GM12801 (cell line): Measurements from ENCODE around the gene ZBTB47.

ENCODE experiments used
- TF ChIP-seq, protein P1 (sequence below): IDR thresholded peaks from one replicate; pipeline ENCODE4 v1.5.1; 2011; ENCODE audit warnings: control low read depth; ENCODE audit not compliant: insufficient read length; ENCODE audit errors: extremely low read depth

ZBTB47 gene

GRCh38 chr3:42653560-42654330 is at the start of gene ZBTB47:
ZBTB47 (plus strand) TSS chr3:42653697; CDS start chr3:42658356, 4,659 bp downstream.
- TF ChIP-seq, protein P1, sequence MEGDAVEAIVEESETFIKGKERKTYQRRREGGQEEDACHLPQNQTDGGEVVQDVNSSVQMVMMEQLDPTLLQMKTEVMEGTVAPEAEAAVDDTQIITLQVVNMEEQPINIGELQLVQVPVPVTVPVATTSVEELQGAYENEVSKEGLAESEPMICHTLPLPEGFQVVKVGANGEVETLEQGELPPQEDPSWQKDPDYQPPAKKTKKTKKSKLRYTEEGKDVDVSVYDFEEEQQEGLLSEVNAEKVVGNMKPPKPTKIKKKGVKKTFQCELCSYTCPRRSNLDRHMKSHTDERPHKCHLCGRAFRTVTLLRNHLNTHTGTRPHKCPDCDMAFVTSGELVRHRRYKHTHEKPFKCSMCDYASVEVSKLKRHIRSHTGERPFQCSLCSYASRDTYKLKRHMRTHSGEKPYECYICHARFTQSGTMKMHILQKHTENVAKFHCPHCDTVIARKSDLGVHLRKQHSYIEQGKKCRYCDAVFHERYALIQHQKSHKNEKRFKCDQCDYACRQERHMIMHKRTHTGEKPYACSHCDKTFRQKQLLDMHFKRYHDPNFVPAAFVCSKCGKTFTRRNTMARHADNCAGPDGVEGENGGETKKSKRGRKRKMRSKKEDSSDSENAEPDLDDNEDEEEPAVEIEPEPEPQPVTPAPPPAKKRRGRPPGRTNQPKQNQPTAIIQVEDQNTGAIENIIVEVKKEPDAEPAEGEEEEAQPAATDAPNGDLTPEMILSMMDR, result no peak

- TF ChIP-seq, protein P1, result no peak
Measured at GRCh38 chr3:42605546-42606173, 47.8 kb upstream of the ZBTB47 start.

DNA sequence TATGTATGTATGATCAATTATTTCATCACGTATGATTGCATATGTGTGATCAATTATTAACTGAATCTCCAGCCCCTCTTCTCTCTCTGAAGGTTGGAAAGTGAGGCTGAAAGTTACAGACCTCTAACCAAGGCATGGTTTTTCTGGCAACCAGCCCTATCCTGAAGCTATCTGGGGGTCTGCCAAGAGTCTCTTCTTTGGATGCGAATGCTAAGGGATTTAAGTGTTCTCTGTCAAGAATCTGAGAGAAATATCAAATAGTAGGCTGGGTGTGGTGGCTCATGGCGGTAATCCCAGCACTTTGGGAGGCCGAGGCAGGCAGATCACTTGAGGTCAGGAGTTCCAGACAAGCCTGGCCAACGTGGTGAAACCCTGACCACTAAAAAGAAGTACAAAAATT is 44.9 kb upstream of the ZBTB47 start:
- TF ChIP-seq, protein P1, result no peak

- TF ChIP-seq, protein P1, result no peak
Measured at GRCh38 chr3:42610976-42611375, 42.5 kb upstream of the ZBTB47 start.

DNA sequence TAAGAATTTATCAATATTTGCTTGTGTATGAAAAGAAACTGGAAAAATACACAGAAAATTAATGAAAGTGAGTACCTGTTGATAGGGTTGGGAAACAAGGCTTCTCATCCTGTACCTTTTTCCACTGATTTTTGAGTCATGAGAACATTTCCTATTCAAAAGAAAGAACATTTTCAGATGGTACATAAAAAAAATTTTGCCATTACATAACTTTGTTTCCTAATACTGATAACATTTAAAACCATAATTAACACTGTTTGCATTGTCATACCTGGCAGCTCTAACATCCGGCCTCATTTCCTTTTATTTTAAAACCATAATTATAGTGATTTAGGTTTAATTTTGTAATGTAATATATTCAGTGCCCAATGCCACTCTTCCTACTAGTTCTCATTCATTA is 41.3 kb upstream of the ZBTB47 start:
- TF ChIP-seq, protein P1, result no peak

GRCh38 chr3:42612928-42613327 is 40.6 kb upstream of the ZBTB47 start:
- TF ChIP-seq, protein P1, result no peak

DNA sequence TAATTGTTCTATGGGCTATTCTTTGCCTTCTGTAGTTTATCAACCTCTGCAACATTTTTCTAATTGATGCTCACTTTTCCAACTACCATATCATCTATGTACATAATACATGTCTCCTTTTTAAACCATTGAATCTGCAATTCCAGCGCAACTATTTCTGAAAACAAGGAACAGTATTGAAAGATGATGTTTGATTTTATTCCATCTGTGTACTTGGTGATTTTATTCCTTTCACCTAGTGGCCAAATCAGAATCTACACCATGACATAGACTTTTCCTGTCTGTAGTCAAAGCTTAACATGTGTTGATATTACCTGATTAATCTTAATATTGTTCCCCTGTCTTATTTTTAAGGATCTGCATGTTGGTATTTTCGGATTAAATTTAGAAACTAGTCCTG is 40.0 kb upstream of the ZBTB47 start:
- TF ChIP-seq, protein P1, result no peak
